Esophagus (tissue), 2 donors: ENCODE results near the gene FUCA1. TPM values are rescaled to one million over a fixed set of nuclear protein-coding genes. Genes with fewer than 3 reads are reported as not detected.
"Not testable (repeated sequence)": the region's sequence is repeated elsewhere in the genome, so short reads cannot be mapped to it uniquely, and the experiment has no call there.

Experiments used
- H3K27ac ChIP-seq, 2 donors: one replicate each; pipeline ENCODE4 v1.5.1; 2013; ENCODE audit warnings: low read depth in 2 of 2, mild to moderate bottlenecking in 2 of 2, inconsistent platforms in 1 of 2, low read length in 1 of 2, moderate library complexity in 1 of 2
- H3K27me3 ChIP-seq, 2 donors: one replicate each; pipeline ENCODE4 v1.6.1; 2013; ENCODE audit warnings: low read length in 2 of 2, control low read depth in 1 of 2, mild to moderate bottlenecking in 1 of 2; ENCODE audit not compliant: insufficient read depth in 2 of 2, control insufficient read depth in 1 of 2
- H3K36me3 ChIP-seq, 2 donors: one replicate each; pipeline ENCODE4 v1.6.1; 2013; ENCODE audit warnings: low read length in 1 of 2; ENCODE audit not compliant: control insufficient read depth in 2 of 2, insufficient read depth in 2 of 2
- H3K4me1 ChIP-seq, 2 donors: one replicate each; pipeline ENCODE4 v1.6.1; 2013; ENCODE audit warnings: low read length in 1 of 2; ENCODE audit not compliant: control insufficient read depth in 2 of 2, insufficient read depth in 2 of 2
- H3K4me3 ChIP-seq, 2 donors: one replicate each; pipeline ENCODE4 v1.5.1; 2013; ENCODE audit warnings: low read length in 2 of 2, mild to moderate bottlenecking in 2 of 2, low read depth in 1 of 2, moderate library complexity in 1 of 2
- H3K9me3 ChIP-seq, 2 donors: one replicate each; pipeline ENCODE4 v1.6.1; 2013; ENCODE audit warnings: mild to moderate bottlenecking in 2 of 2, low read depth in 1 of 2, low read length in 1 of 2, moderate library complexity in 1 of 2; ENCODE audit not compliant: control insufficient read depth in 2 of 2, insufficient read depth in 1 of 2
- WGBS, 2 donors: extraction: QIAGEN DNeasy Blood & Tissue Kit; methylation state at CpG; one replicate each; pipeline ENCODE4 v1.1.7; 2013; 5-methylcytosine and 5-hydroxymethylcytosine counted together
- polyA plus RNA-seq, 2 donors: library from polyadenylated mRNA; stranded (reverse); fragments of 200-250 nt; gene quantifications; one replicate each; pipeline ENCODE4 v1.2.3, GENCODE V29; 2013
- donor health status: healthy with polysubstance abuse.
- donor health status: Bipolar disorder and iron deficiency.

The FUCA1 gene
- polyA plus RNA-seq, 2 donors = 7.3 to 10.2 TPM

DNA sequence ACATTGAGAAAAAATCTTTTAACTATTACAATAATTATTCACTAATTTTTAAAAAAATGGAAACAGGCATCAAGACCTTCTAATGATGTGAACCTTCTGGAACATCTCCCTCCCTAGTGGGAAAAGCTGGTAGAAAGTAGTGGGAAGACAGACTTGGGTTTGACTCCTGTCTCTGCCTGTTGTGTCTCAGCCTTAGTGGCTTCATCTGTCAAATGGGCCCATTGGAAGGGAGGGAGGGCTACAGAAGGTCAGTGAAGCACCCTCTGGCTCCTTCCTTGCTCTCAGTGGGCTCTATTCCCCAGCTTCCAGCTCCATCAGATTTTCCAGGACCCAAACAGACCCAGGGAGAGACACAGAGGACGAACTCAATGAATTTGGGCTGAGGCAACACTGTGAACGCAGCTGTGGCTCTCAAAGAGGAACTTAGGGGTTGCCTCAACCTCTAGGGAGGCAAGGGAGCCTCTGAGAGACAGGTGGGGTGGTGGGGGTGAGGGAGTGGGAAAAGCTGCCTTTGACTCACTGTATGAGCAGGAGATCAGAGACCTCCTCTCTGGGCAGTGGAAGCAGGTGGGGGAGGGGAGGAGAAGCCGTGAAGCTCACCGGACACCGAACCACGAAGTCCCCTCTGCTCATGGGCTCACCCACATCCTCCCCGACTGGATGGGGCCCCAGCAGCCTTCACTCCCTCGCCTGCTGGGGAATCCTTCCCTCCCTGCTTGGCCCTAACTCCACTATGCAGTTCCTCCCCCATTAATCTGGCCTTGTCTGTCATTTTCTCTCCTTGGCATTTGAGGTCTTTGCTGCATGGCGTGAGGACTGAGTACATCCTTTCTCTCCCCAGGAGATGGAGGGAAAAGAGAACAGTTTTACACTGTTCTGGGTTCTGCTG is 40.6 kb upstream of the FUCA1 start:
- Histone ChIP-seq H3K9me3 (no peaks in the 10 kb centered on the region), H3K36me3 (no peaks in the 10 kb centered on the region), H3K27ac (no peak overlapping the region), H3K4me3 (no peak overlapping the region), H3K4me1 (no peaks in the 10 kb centered on the region), H3K27me3 (no peaks in the 10 kb centered on the region)
- WGBS, 2 donors = 58 to 66% methylated on average over 9 of the region's 9 CpGs

DNA sequence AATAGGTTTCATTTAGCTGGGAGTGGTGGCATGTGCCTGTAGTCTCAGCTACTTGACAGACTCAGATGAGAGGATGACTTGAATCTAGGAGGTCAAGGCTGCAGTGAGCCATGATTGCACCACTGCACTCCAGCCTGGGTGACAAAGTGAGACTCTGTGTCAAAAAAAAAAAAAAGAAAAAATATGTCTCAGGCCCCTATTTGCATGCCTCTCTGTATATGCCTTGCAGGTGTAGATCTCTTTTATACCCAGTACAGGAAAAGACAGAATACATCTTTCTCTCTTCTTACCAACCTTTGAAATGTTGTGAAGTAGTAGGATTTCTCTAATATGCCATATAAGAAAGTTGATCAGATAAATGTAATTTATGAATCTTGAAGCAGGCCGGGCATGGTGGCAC is 38.6 kb upstream of the FUCA1 start:
- no peak overlapping the region for H3K27ac ChIP-seq
- no peak overlapping the region for H3K4me3 ChIP-seq
- H3K27me3 ChIP-seq = no peaks in the 10 kb centered on the region
- no peaks in the 10 kb centered on the region for H3K4me1 ChIP-seq
- no peaks in the 10 kb centered on the region for H3K9me3 ChIP-seq
- 74 to 95% methylated on average over 1 of the region's 1 CpG for WGBS, 2 donors
- no peaks in the 10 kb centered on the region for H3K36me3 ChIP-seq

GRCh38 chr1:23905461-23906025 is 37.5 kb upstream of the FUCA1 start:
- Histone ChIP-seq H3K36me3 (no peaks in the 10 kb centered on the region), H3K27me3 (no peaks in the 10 kb centered on the region), H3K27ac (no peak overlapping the region), H3K9me3 (no peaks in the 10 kb centered on the region), H3K4me3 (no peak overlapping the region), H3K4me1 (no peaks in the 10 kb centered on the region)
- 85 to 93% methylated on average over 7 of the region's 7 CpGs for WGBS, 2 donors

GRCh38 chr1:23904748-23905357 is 36.8 kb upstream of the FUCA1 start:
- 78 to 83% methylated on average over 10 of the region's 10 CpGs for WGBS, 2 donors
- no peaks in the 10 kb centered on the region for H3K36me3 ChIP-seq
- H3K9me3 ChIP-seq = no peaks in the 10 kb centered on the region
- H3K4me1 ChIP-seq = no peaks in the 10 kb centered on the region
- H3K4me3 ChIP-seq = no peak overlapping the region
- H3K27me3 ChIP-seq = no peaks in the 10 kb centered on the region
- no peak overlapping the region for H3K27ac ChIP-seq

- H3K9me3 ChIP-seq = no peaks in the 10 kb centered on the region
- H3K4me1 ChIP-seq = no peaks in the 10 kb centered on the region
- no peaks in the 10 kb centered on the region for H3K27me3 ChIP-seq
- WGBS, 2 donors = 78 to 80% methylated on average over 6 of the region's 6 CpGs
- no peak overlapping the region for H3K27ac ChIP-seq
- H3K36me3 ChIP-seq = no peaks in the 10 kb centered on the region
- H3K4me3 ChIP-seq = no peak overlapping the region
Measured at GRCh38 chr1:23903754-23904153, 35.7 kb upstream of the FUCA1 start.

- no peak overlapping the region for H3K27ac ChIP-seq
- 22 to 26% methylated on average over 81 to 92 of the region's 92 CpGs for WGBS, 2 donors
- no peaks in the 10 kb centered on the region for H3K36me3 ChIP-seq
- H3K9me3 ChIP-seq = no peaks in the 10 kb centered on the region
- H3K4me1 ChIP-seq = no peaks in the 10 kb centered on the region
- no peaks in the 10 kb centered on the region for H3K27me3 ChIP-seq
- H3K4me3 ChIP-seq = peak overlapping the region; percentile 29 to 41
Measured at GRCh38 chr1:23902321-23903278, 34.5 kb upstream of the FUCA1 start.

GRCh38 chr1:23900017-23900416 is 31.9 kb upstream of the FUCA1 start:
- WGBS, 2 donors = 63 to 70% methylated on average over 8 of the region's 8 CpGs
- H3K27me3 ChIP-seq, H3K36me3 ChIP-seq, H3K4me1 ChIP-seq, H3K4me3 ChIP-seq, H3K9me3 ChIP-seq, H3K27ac ChIP-seq: not testable (repeated sequence)

GRCh38 chr1:23899070-23899469 is 31.0 kb upstream of the FUCA1 start:
- Histone ChIP-seq H3K27me3 (no peaks in the 10 kb centered on the region), H3K9me3 (no peaks in the 10 kb centered on the region), H3K4me3 (no peak overlapping the region), H3K36me3 (no peaks in the 10 kb centered on the region), H3K27ac (no peak overlapping the region), H3K4me1 (no peaks in the 10 kb centered on the region)
- 70 to 77% methylated on average over 3 of the region's 3 CpGs for WGBS, 2 donors

- Histone ChIP-seq H3K27ac (no peak overlapping the region), H3K4me3 (no peak overlapping the region), H3K4me1 (no peaks in the 10 kb centered on the region), H3K9me3 (no peaks in the 10 kb centered on the region), H3K27me3 (no peaks in the 10 kb centered on the region), H3K36me3 (no peaks in the 10 kb centered on the region)
- 52 to 68% methylated on average over 6 of the region's 6 CpGs for WGBS, 2 donors
Measured at GRCh38 chr1:23897083-23897482, 29.0 kb upstream of the FUCA1 start.
